ENCODE data around the gene ADCY4. TPM values are rescaled to one million over a fixed set of nuclear protein-coding genes. Genes with fewer than 3 reads are reported as not detected.

Gene ADCY4
- total RNA-seq, 1 donor from 2014 or later: 3.4 TPM

- Mint-ChIP-seq H3K27me3 (ENCODE audit: low read depth) (no peaks in the 10 kb centered on the region), H3K4me3 (no peak overlapping the region), H3K27ac (peak overlapping the region; percentile 64), H3K36me3 (no peaks in the 10 kb centered on the region), H3K9me3 (no peaks in the 10 kb centered on the region), H3K4me1 (peaks cover 24% of the 10 kb centered on the region)
- DNase-seq (ENCODE audit: low spot score in 2 of 2, unreplicated experiment in 2 of 2): no peak
- TF ChIP-seq, protein P1, sequence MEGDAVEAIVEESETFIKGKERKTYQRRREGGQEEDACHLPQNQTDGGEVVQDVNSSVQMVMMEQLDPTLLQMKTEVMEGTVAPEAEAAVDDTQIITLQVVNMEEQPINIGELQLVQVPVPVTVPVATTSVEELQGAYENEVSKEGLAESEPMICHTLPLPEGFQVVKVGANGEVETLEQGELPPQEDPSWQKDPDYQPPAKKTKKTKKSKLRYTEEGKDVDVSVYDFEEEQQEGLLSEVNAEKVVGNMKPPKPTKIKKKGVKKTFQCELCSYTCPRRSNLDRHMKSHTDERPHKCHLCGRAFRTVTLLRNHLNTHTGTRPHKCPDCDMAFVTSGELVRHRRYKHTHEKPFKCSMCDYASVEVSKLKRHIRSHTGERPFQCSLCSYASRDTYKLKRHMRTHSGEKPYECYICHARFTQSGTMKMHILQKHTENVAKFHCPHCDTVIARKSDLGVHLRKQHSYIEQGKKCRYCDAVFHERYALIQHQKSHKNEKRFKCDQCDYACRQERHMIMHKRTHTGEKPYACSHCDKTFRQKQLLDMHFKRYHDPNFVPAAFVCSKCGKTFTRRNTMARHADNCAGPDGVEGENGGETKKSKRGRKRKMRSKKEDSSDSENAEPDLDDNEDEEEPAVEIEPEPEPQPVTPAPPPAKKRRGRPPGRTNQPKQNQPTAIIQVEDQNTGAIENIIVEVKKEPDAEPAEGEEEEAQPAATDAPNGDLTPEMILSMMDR (IDR thresholded peaks at IDR 0.05; ENCODE audit: unreplicated experiment): no peak
These were observed 60.7 kb downstream of the ADCY4 start for GRCh38 chr14:24274101-24274543.

- no peaks in the 10 kb centered on the region for H3K27me3 Mint-ChIP-seq (ENCODE audit: low read depth)
- TF ChIP-seq, protein P1 (IDR thresholded peaks at IDR 0.05; ENCODE audit: unreplicated experiment): no peak
- H3K27ac Mint-ChIP-seq: peak overlapping the region; percentile 32
- no peaks in the 10 kb centered on the region for H3K36me3 Mint-ChIP-seq
- peaks cover 24% of the 10 kb centered on the region for H3K4me1 Mint-ChIP-seq
- no peak overlapping the region for H3K4me3 Mint-ChIP-seq
- DNase-seq (ENCODE audit: low spot score in 2 of 2, unreplicated experiment in 2 of 2): no peak
- H3K9me3 Mint-ChIP-seq: no peaks in the 10 kb centered on the region
These were observed 61.4 kb downstream of the ADCY4 start for GRCh38 chr14:24273422-24273998.

- Mint-ChIP-seq H3K36me3 (no peaks in the 10 kb centered on the region), H3K4me1 (peaks cover 24% of the 10 kb centered on the region), H3K4me3 (peak overlapping the region; percentile 84), H3K27ac (peak overlapping the region; percentile 10), H3K9me3 (no peaks in the 10 kb centered on the region), H3K27me3 (ENCODE audit: low read depth) (no peaks in the 10 kb centered on the region)
- no peak for DNase-seq (ENCODE audit: low spot score in 2 of 2, unreplicated experiment in 2 of 2)
- TF ChIP-seq, protein P1 (IDR thresholded peaks at IDR 0.05; ENCODE audit: unreplicated experiment): no peak
These were observed 62.4 kb downstream of the ADCY4 start for GRCh38 chr14:24272467-24272866.

DNA sequence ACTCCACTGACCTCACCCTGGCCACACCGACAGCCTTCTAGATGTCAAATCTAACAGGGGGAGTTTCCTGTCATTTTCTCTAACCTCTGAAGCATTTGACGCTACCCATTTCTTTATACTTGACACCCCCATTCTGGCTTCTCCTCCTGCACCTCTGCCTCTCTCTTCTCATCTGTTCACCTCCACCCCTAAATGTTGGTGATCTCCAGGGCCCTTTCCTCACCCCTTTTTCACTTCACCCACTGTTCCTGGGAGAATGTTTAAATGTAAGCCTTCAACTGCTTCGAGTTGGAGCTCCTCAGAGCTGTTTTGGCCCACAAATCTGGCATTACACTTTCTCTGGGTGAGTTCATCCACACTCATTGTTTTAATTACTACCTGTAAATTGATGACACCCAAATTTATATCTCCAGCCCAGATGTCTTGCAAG lies 63.0 kb downstream of the ADCY4 start:
- peaks cover 6% of the 10 kb centered on the region for H3K36me3 Mint-ChIP-seq
- H3K27ac Mint-ChIP-seq: peak overlapping the region; percentile 78
- H3K4me3 Mint-ChIP-seq: peak overlapping the region; percentile 84
- DNase-seq (ENCODE audit: low spot score in 2 of 2, unreplicated experiment in 2 of 2): no peak
- H3K9me3 Mint-ChIP-seq: no peaks in the 10 kb centered on the region
- TF ChIP-seq, protein P1 (IDR thresholded peaks at IDR 0.05; ENCODE audit: unreplicated experiment): no peak
- H3K4me1 Mint-ChIP-seq: peaks cover 24% of the 10 kb centered on the region
- no peaks in the 10 kb centered on the region for H3K27me3 Mint-ChIP-seq (ENCODE audit: low read depth)

- TF ChIP-seq, protein P1 (IDR thresholded peaks at IDR 0.05; ENCODE audit: unreplicated experiment): peak; percentile 42
- DNase-seq (ENCODE audit: low spot score in 2 of 2, unreplicated experiment in 2 of 2): peak; percentile 79 to 91
- Mint-ChIP-seq H3K4me1 (peaks cover 24% of the 10 kb centered on the region), H3K27me3 (ENCODE audit: low read depth) (no peaks in the 10 kb centered on the region), H3K36me3 (peaks cover 11% of the 10 kb centered on the region), H3K9me3 (no peaks in the 10 kb centered on the region), H3K4me3 (peak within 1 kb of the TSS; percentile 84), H3K27ac (peak within 1 kb of the TSS; percentile 93)
These were observed 63.6 kb downstream of the ADCY4 start, which contains the start of gene RABGGTA for GRCh38 chr14:24271134-24271833. Gene RABGGTA, minus strand, starts transcription at chr14:24271597. Its CDS starts 482 bp downstream, at chr14:24271115.
